Large intestine (tissue), 3 donors: ENCODE data around the gene MAPK12. TPM values are rescaled to one million over a fixed set of nuclear protein-coding genes. Genes with fewer than 3 reads are reported as not detected.
A peak's percentile ranks its signal among the peaks of the same experiment; 100 is the strongest.
"Not testable (repeated sequence)": the region's sequence is repeated elsewhere in the genome, so short reads cannot be mapped to it uniquely, and the experiment has no call there.

Source experiments
- DNase-seq, 2 donors: peaks; one replicate each; pipeline versions ENCODE4 v3.0.0 to v3.0.0-alpha.2; 2013
- H3K27ac ChIP-seq: one replicate; pipeline ENCODE4 v1.5.1; 2013; ENCODE audit warnings: low read length
- H3K27me3 ChIP-seq: 2 replicates; pipeline ENCODE4 v1.6.1; 2013; ENCODE audit warnings: low read length; ENCODE audit not compliant: control insufficient read depth, insufficient read depth
- H3K36me3 ChIP-seq: 2 replicates; pipeline ENCODE4 v1.6.1; 2013; ENCODE audit warnings: low read length; ENCODE audit not compliant: control insufficient read depth, insufficient read depth
- H3K4me1 ChIP-seq: one replicate; pipeline ENCODE4 v1.6.1; 2013; ENCODE audit warnings: low read length; ENCODE audit not compliant: control insufficient read depth, insufficient read depth
- H3K4me3 ChIP-seq: one replicate; pipeline ENCODE4 v1.5.1; 2013; ENCODE audit warnings: low read length
- H3K9me3 ChIP-seq: one replicate; pipeline ENCODE4 v1.6.1; 2013; ENCODE audit warnings: mild to moderate bottlenecking, low read depth, low read length, moderate library complexity; ENCODE audit not compliant: control insufficient read depth
- WGBS: methylation state at CpG from one replicate; pipeline ENCODE4 v1.1.5; 2013; ENCODE audit warnings: low lambda C conversion rate; ENCODE audit not compliant: insufficient coverage; 5-methylcytosine and 5-hydroxymethylcytosine counted together
- polyA plus RNA-seq: library from polyadenylated mRNA; unstranded; fragments of 120-200 nt; gene quantifications from one replicate; pipeline ENCODE4 v1.2.1, GENCODE V29; 2013

Gene MAPK12
- polyA plus RNA-seq, 1 donor: 7.6 TPM

DNA sequence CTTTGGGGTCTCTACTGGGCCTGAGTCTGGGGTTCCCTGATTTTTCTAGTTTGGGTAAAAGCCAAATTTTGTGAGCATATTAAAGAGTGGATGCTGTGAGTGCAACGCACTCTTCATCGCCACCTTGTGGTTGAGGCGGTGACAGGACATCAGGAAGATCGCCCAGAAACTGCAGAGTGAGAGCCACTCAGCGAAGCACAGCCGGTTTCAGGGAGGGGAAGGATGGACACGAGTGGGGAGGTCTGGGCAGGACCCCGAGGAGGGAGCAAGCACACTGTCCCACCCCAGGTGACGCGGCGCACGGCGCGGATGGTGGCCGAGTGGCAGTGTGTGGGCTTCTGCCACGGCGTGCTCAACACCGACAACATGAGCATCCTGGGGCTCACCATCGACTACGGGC is 51.6 kb downstream of the MAPK12 start:
- Histone ChIP-seq H3K27me3 (no peaks in the 10 kb centered on the region), H3K27ac (no peak overlapping the region), H3K4me3 (no peak overlapping the region), H3K9me3 (peaks cover 2% of the 10 kb centered on the region), H3K36me3 (peaks cover 71% of the 10 kb centered on the region), H3K4me1 (no peaks in the 10 kb centered on the region)
- 30% methylated on average over 2 of the region's 20 CpGs for whole genome bisulfite sequencing
- no peak for DNase-seq

DNA sequence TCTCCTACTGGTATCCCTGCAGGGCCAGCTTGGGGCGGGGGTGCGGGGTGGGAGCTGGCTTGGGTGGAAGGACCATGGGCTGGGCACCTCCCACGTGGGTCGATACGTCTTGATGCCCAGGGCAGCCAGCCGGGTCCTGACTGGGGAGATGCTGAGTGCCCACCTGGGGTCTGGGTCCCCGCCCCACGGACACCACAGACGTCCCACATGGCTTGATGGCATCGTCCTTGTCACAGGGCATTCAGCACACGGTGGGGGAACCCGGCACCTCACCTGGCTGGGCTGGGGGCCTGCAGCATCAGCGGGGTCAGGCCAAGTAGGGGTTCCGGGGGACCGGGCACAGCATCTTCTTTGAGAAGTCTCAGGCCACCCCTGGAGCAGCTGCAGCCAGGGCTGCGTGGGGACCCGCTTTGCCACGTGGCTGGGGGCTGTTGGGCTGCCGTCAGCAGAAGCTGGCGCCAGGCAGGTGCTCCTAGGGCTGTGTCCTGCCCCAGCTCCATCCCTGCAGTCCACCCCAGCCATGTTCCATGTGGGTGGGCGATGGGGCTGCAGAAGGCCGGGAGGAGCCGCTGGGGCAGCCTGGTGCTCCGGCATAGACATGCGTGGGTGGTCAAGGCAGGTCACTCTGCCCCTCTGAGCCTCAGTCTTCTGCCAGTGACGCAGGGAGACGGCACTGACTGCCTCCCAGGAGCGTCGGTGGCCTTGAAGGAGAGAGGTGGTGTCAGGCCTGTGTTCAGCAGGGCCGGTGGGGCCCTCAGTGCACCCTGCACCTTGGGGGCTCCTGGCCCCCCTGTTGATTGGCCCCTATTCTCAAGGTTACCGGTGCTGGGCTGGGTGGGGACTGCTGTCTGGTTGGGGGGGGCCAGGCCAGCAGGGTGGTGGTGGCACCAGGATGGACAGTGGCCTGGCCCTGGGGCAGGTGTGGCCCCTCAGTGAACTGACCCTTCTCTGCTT is 52.3 kb downstream of the MAPK12 start:
- no CpG with 5 or more reads among the region's 31 CpGs for WGBS
- Histone ChIP-seq H3K4me1 (no peaks in the 10 kb centered on the region), H3K27me3 (no peaks in the 10 kb centered on the region), H3K4me3 (no peak overlapping the region), H3K9me3 (peaks cover 2% of the 10 kb centered on the region), H3K36me3 (peaks cover 67% of the 10 kb centered on the region), H3K27ac (no peak overlapping the region)
- DNase-seq: no peak

DNA sequence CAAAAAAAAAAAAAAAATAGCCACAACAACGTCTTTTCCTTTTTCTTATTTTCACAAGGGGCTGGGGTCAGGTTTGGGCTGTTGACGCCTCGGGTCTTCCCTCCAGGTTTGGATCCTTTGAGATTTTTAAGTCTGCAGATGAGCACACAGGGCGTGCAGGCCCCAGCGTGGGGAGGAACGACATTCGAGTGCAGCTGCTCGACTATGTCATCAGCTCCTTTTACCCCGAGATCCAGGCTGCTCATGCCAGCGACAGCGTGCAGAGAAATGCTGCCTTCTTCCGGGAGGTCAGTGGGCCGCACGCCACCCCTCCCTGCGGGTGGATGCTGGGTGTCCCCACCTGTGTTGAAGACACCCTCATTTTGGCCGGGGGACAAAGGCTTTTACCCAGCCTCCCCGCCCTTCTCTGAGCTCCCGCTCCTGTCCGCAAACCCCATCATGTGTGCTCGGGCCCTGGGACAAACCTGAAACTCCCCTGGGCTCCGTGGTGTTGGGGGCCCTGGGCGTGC is 53.0 kb downstream of the MAPK12 start:
- H3K27me3 ChIP-seq: no peaks in the 10 kb centered on the region
- H3K27ac ChIP-seq: no peak overlapping the region
- no peak for DNase-seq
- H3K4me1 ChIP-seq: no peaks in the 10 kb centered on the region
- 93% methylated on average over 5 of the region's 22 CpGs for WGBS
- H3K36me3 ChIP-seq: peaks cover 62% of the 10 kb centered on the region
- peaks cover 2% of the 10 kb centered on the region for H3K9me3 ChIP-seq
- no peak overlapping the region for H3K4me3 ChIP-seq

DNA sequence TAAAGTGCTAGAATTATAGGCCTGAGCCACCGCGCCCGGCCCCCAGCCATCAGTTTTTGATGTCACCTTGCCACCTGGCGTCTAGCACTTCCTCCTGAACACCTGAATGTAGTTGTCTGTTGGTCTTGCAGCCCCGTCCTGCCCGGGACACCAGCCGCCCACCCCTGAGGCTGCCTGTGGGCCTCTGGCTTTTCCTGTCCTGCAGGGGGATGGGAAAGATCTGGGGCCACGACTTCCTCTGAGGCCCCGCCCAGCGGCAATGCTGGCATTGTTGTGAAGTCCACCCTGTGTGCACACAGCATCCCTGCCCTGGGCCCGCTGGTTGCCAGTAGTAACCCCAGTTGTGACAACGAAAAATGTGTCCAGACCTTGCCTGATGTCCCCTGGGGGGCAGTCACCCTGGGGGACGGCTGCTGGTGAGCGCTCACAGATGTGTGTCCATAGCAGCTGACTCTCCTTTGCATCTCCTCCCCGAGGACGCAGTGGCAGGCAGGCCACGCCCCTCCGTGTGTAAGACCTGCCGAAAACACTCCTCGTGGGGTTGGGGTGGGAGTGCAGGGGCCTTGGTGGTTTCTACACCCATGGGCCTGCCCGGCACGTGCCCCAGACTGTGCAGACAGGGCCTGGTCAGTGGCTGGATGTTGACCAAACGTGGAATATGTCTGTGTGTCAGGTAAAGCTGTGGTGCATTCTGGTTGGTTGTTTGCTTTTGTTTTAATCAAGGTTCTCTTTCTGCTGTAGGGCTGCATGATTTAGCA is 53.9 kb downstream of the MAPK12 start:
- no peaks in the 10 kb centered on the region for H3K27me3 ChIP-seq
- H3K27ac ChIP-seq: no peak overlapping the region
- no peak for DNase-seq
- no peak overlapping the region for H3K4me3 ChIP-seq
- no peaks in the 10 kb centered on the region for H3K4me1 ChIP-seq
- peaks cover 2% of the 10 kb centered on the region for H3K9me3 ChIP-seq
- WGBS: no CpG with 5 or more reads among the region's 23 CpGs
- H3K36me3 ChIP-seq: peaks cover 59% of the 10 kb centered on the region

DNA sequence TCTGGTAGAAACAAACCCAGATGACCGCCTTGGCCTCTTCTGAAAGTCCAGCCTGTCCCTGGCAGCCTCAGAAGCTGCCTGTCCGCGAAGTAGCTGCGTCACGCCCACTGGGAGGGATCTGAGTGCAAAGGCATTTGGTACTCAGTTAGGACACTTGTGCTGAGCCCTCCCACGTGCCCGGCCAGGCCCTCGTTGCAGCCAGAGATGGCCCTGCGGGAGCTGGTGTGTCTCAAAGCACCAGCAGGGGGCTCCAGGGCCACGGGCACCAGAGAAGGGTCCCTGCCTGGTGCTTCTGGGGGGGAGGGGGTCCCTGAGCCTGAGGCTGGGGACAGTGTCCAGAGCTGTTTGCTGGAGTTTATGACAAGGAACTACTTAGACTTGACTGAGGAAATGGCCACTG is 54.9 kb downstream of the MAPK12 start:
- DNase-seq: no peak
- Histone ChIP-seq H3K27ac (no peak overlapping the region), H3K36me3 (peaks cover 51% of the 10 kb centered on the region), H3K27me3 (no peaks in the 10 kb centered on the region), H3K4me1 (peaks cover 7% of the 10 kb centered on the region), H3K9me3 (peaks cover 2% of the 10 kb centered on the region), H3K4me3 (no peak overlapping the region)
- no CpG with 5 or more reads among the region's 10 CpGs for WGBS

DNA sequence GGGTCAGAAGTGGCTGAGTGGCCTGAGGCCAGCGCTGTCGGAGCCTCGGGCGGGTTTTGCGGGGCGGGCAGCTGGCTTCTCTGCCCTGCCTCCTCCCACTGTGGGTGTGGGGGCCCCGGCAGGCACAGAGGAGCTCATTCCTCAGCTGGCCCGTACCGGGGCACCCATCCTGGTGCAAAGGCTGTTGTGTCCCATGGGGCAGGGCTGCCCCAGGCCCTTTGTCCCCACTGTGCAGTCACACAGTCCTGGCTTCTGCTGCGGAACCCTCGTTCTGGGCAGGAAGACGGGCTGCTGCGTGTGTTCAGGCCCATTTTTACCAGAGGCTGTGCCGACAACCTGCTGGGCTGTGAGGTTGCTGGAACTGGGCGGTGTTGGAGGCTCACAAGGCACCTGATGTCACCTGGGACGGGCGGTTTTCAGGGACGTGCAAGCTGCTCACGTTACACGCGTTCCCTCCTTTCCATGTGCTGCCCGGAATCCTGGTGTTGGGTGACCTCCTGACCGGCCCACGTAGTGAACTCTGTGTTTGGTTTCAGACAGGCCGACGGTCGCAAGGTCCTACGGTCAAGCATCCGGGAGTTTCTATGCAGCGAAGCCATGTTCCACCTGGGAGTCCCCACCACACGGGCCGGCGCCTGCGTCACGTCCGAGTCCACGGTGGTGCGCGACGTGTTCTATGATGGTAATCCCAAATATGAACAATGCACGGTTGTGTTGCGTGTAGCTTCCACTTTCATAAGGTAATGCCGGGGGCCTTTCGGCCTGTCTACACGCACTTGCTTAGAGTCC is 55.5 kb downstream of the MAPK12 start:
- Histone ChIP-seq H3K27me3 (no peaks in the 10 kb centered on the region), H3K9me3 (peaks cover 2% of the 10 kb centered on the region), H3K27ac (no peak overlapping the region), H3K4me1 (peaks cover 7% of the 10 kb centered on the region), H3K36me3 (peaks cover 47% of the 10 kb centered on the region), H3K4me3 (no peak overlapping the region)
- no peak for DNase-seq
- no CpG with 5 or more reads among the region's 45 CpGs for WGBS

DNA sequence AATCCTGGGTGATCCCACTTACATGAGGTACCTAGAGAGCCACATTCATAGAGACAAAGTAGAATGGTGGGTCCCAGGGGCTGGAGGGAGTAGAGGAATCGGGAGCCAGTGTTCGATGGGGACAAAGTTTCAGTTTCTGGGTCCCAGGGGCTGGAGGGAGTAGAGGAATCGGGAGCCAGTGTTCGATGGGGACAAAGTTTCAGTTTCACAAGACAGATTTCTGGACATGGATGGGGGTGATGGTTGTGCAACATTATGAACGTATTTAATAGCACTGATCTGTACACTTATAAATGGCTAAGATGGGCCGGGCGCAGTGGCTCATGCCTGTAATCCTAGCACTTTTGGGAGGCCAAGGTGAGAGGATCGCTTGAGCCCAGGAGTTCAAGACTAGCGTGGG is 56.5 kb downstream of the MAPK12 start:
- peak in 1 of 2 donors; percentile 66 for DNase-seq
- H3K27me3 ChIP-seq, H3K27ac ChIP-seq, H3K4me1 ChIP-seq, H3K9me3 ChIP-seq, H3K4me3 ChIP-seq: not testable (repeated sequence)
- H3K36me3 ChIP-seq: peaks cover 38% of the 10 kb centered on the region
- WGBS: 63% methylated on average over 4 of the region's 9 CpGs

DNA sequence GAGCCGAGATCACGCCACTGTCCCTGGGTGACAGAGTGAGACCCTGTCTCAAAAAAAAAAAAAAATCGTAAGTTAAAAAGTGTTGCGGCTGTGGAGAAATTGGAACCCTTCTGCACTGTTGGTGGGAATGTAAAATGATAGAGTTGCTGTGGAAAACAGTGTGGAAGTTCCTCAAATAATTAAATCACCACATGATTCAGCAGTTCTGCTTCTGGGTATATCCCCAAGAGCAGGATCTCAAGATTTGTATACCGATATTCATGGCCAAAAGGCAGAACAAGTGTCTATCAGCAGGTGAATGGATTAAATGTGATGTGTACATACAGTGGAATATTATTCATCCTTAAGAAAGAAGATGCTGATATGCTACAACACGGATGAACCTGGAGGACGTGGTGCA is 56.9 kb downstream of the MAPK12 start:
- H3K27ac ChIP-seq: no peak overlapping the region
- no peaks in the 10 kb centered on the region for H3K27me3 ChIP-seq
- H3K9me3 ChIP-seq: peaks cover 2% of the 10 kb centered on the region
- H3K4me1 ChIP-seq: peaks cover 12% of the 10 kb centered on the region
- WGBS: 100% methylated on average over 5 of the region's 7 CpGs
- no peak overlapping the region for H3K4me3 ChIP-seq
- no peak for DNase-seq
- peaks cover 37% of the 10 kb centered on the region for H3K36me3 ChIP-seq

DNA sequence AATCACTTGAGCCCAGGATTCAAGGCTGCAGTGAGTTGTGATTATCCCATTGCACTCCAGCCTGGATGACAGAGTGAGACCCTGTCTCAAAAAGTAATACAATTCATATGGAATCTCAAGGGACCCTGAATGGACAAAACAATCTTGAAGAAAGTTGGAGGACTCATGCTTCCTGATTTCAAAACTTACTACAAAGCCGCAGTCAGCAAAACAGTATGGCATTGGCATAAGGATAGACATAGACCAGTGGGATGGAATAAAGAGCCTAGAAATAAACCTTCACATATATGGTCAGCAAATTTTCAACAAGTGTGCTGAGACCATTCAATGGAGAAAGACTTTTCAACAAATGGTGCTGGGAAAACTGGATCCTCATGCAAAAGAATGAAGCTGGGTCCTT is 58.2 kb downstream of the MAPK12 start:
- 100% methylated on average over 1 of the region's 1 CpG for WGBS
- no peak overlapping the region for H3K4me3 ChIP-seq
- H3K27ac ChIP-seq: no peak overlapping the region
- H3K27me3 ChIP-seq: no peaks in the 10 kb centered on the region
- peaks cover 12% of the 10 kb centered on the region for H3K4me1 ChIP-seq
- H3K9me3 ChIP-seq: peaks cover 2% of the 10 kb centered on the region
- DNase-seq: no peak
- peaks cover 37% of the 10 kb centered on the region for H3K36me3 ChIP-seq
